Activated naive CD8-positive, alpha-beta T cell treated with anti-CD3 and anti-CD28 coated beads for 36 hours (primary cell): ENCODE measurements around the gene SORBS2. TPM values are rescaled to one million over a fixed set of nuclear protein-coding genes. Genes with fewer than 3 reads are reported as not detected.

Experiments used
- DNase-seq: peaks from one replicate; pipeline ENCODE4 v3.0.0; 2021
- H3K27ac Mint-ChIP-seq: one replicate; pipeline ENCODE4 v1.8.0; 2022; ENCODE audit warnings: mild to moderate bottlenecking, moderate library complexity, mixed read lengths
- H3K27me3 Mint-ChIP-seq: one replicate; pipeline ENCODE4 v1.8.0; 2022; ENCODE audit warnings: mild to moderate bottlenecking, mixed read lengths
- H3K36me3 Mint-ChIP-seq: one replicate; pipeline ENCODE4 v1.8.0; 2021; ENCODE audit warnings: mild to moderate bottlenecking, mixed read lengths
- H3K4me1 Mint-ChIP-seq: one replicate; pipeline ENCODE4 v1.8.0; 2021; ENCODE audit warnings: mixed read lengths
- H3K4me3 Mint-ChIP-seq: one replicate; pipeline ENCODE4 v1.8.0; 2022; ENCODE audit warnings: mild to moderate bottlenecking, moderate library complexity, mixed read lengths
- H3K9me3 Mint-ChIP-seq: one replicate; pipeline ENCODE4 v1.8.0; 2022; ENCODE audit warnings: mixed read lengths
- total RNA-seq, 2 experiments: library from RNA; stranded (reverse); gene quantifications; one replicate each; pipeline ENCODE4 v1.2.3, GENCODE V29; 2021

Gene SORBS2
- total RNA-seq, 2 experiments from 2014 or later: not detected

DNA sequence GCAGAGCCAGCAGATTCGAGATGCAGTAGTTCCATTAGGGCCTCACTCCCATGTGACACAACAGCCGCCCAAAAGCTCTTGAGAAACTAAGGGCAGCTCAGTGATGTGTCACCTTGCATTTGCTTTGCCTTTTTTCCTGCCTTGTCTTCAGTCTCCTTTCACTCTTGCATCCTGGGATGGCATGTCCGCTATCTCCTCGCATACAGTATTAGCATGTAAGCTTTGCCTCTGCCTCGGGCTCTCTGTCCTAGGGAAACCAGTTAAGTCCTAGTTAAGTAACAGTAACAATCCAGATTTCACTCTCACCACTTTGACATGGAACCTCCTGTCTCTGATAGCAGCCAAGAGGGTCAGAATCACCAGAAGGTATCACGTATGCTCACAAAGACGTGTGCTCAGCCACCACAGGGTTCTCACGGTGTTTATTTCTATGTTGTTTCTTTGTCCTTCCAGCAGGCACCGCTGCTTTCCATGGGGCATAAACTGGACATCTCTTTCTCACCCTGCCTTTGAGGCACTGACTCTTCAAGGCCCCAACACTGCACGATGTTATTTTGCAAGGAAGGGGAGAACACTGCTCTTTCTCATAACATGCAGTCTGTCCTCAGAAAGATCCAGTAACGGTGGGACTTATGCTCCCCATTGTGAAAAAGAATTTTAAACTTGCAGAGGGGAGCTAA is 26.7 kb upstream of the SORBS2 start:
- Mint-ChIP-seq H3K27me3 (peaks cover 5% of the 10 kb centered on the region), H3K9me3 (no peaks in the 10 kb centered on the region), H3K4me3 (no peak overlapping the region), H3K36me3 (no peaks in the 10 kb centered on the region), H3K27ac (no peak overlapping the region), H3K4me1 (no peaks in the 10 kb centered on the region)
- no peak for DNase-seq

DNA sequence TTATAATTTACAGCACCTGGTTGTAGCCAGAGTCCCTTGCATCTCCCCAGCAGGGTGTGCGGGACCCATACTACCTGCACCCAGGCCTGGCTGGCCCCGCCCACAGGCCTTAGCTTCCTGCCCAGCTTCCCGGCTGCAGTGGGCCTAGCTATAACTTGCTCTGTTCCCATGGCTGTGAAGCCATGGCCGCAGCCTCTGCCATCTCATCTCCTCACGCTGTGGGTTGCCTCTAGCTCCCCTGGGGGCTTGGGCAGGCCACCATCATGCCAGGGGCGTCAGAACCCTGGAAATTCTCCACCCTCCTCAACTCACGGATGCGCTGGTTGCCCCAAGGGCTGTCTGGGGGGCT is 26.1 kb upstream of the SORBS2 start:
- peaks cover 5% of the 10 kb centered on the region for H3K27me3 Mint-ChIP-seq
- H3K27ac Mint-ChIP-seq: no peak overlapping the region
- H3K9me3 Mint-ChIP-seq: no peaks in the 10 kb centered on the region
- H3K36me3 Mint-ChIP-seq: no peaks in the 10 kb centered on the region
- no peaks in the 10 kb centered on the region for H3K4me1 Mint-ChIP-seq
- DNase-seq: no peak
- H3K4me3 Mint-ChIP-seq: no peak overlapping the region

DNA sequence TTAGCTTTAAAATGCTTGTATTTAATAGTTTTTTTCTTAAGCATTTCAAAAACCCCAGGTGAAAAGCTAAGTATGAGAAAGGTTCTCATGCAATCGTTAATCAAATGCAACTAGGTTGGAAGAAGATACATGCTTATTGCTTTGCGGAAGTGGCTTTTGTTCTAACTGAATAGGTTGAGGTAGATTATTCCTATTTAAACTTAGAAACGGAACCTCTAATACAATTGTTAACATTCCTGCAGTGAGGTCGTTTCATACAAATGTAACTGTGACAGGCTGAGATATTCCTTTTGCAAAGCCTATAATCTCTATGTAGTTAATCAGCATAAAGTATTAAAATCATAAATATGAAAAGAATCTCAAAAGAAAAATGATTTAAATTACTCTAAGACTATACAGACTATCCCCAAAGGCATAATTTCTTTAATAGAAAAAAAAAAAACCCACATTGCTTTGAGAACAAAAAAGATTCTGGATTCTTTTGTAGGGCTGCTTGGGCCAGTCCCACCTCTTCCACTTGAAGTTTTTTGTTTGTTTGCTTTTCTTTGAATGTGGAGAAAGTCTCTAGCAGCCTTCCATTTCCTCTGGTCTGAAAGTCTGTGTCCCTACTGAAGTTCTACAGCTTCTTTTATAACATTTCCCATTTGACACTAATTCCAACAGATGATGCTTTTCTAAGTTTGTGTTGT is 25.6 kb upstream of the SORBS2 start:
- Mint-ChIP-seq H3K36me3 (no peaks in the 10 kb centered on the region), H3K27me3 (peaks cover 5% of the 10 kb centered on the region), H3K9me3 (no peaks in the 10 kb centered on the region), H3K4me1 (no peaks in the 10 kb centered on the region), H3K4me3 (no peak overlapping the region), H3K27ac (no peak overlapping the region)
- DNase-seq: no peak

DNA sequence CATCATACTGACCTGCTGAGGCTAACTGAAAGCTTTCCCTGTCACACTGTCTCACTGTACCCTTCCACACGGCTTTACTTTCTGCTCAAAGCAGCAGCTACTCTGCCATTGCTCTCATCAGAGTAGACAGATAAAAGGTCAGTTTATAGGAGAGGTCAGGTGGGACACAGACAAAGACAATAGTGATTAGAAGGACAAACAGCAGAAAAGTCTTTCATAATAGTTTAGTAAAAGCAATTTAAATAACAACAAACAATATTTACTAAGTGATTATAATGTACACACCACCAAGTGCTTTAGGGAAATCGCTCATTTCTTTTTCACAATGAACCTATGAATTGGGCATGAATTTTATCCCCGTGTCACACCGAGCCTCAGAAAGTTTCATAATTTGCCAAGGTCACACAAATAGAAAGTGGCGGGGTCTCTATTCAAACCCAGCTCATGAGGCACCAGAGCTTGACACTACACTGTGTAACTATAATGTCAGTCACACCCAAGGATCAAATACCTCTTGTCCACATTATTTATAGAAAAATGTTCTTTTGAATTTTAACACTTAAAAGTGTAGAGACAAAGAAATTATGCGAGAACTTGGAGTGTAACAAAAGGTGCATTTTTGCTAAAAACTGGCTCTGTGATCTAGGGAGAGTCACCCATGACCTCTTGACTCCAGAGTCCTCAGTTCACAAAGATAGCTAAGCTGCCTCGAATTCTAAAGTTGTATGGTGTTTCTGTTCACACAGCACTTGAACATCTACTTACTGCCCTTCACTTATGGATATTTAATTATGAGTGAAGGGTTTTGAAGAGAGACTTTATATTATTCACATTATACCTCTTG is 24.5 kb upstream of the SORBS2 start:
- no peak overlapping the region for H3K4me3 Mint-ChIP-seq
- DNase-seq: no peak
- H3K27ac Mint-ChIP-seq: no peak overlapping the region
- H3K27me3 Mint-ChIP-seq: peaks cover 5% of the 10 kb centered on the region
- H3K4me1 Mint-ChIP-seq: no peaks in the 10 kb centered on the region
- no peaks in the 10 kb centered on the region for H3K9me3 Mint-ChIP-seq
- H3K36me3 Mint-ChIP-seq: no peaks in the 10 kb centered on the region

DNA sequence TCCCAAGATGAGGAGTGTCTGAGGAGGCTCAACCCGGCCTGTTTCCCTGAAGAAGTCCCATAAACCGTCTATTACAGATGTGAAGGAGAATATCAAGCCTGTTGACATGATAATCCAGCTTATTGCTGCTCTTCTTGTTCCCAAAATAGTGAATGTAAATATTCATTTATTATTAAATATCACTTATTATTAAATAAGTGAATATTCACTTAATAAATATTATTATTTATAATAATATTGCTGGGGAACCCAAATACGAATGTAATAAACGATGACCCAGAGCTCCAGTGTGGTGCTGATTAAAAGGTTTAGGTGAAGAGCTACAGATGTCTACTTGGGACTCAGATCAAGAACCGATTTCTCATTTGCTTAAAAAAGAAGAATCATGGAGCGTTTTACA is 23.8 kb upstream of the SORBS2 start:
- H3K27ac Mint-ChIP-seq: no peak overlapping the region
- H3K4me3 Mint-ChIP-seq: no peak overlapping the region
- no peak for DNase-seq
- peaks cover 5% of the 10 kb centered on the region for H3K27me3 Mint-ChIP-seq
- H3K4me1 Mint-ChIP-seq: no peaks in the 10 kb centered on the region
- no peaks in the 10 kb centered on the region for H3K36me3 Mint-ChIP-seq
- H3K9me3 Mint-ChIP-seq: no peaks in the 10 kb centered on the region

DNA sequence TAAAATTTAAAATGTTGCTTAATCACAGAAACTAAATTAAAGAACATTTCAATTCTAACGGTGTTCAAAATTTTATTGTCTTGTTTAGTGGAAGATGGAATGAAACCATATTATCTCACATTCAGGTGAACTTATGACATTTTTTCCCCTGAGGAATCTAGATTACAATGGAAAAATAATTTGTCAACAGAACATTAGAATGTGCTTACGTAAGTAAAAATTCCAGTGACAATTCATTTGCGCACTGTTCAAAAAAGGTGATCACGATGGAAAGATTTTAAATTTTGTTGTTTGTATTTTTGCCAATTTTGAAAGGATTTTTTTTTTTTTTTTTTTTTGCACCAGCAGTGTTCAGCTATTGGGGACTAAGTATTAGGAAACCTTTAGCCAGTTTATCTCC is 23.3 kb upstream of the SORBS2 start:
- Mint-ChIP-seq H3K36me3 (no peaks in the 10 kb centered on the region), H3K9me3 (no peaks in the 10 kb centered on the region), H3K4me3 (no peak overlapping the region), H3K27me3 (peaks cover 5% of the 10 kb centered on the region), H3K4me1 (no peaks in the 10 kb centered on the region), H3K27ac (no peak overlapping the region)
- no peak for DNase-seq

DNA sequence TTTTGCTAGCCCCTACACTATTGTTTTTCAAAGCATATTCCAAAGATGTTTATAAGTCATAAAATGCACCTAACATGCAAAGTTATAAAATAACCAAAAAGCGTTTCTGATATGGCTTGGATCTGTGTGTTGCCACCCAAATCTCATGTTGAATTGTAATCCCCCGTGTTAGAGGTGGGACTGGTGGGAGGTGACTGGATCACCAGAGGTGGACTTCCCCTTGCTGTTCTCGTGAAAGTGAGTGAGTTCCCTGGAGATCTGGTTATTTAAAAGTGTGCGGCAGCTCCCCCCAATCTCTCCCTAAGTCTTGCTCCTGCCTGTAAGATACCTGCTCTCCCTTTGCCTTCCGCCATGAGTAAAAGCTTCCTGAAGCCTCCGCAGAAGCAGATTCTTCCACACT is 22.8 kb upstream of the SORBS2 start:
- Mint-ChIP-seq H3K9me3 (no peaks in the 10 kb centered on the region), H3K4me1 (no peaks in the 10 kb centered on the region)

DNA sequence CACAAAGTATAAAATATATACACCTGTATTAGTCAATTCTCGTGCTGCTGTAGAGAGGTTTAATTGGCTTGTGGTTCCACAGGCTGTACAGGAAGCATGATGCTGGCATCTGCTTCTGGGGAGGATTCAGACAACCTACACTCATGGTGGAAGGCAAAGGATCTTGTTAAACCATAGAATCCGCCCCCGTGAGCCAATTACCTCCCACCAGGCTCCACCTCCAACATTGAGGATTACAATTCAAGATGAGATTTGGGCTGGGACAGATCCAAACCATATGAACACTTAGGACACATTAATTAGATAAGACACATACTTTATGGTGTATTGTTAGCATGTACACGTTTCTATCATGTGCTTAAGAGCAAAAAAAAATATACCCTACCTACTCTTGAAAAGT is 22.1 kb upstream of the SORBS2 start:
- H3K4me1 Mint-ChIP-seq: no peaks in the 10 kb centered on the region
- peaks cover 5% of the 10 kb centered on the region for H3K27me3 Mint-ChIP-seq
- H3K9me3 Mint-ChIP-seq: no peaks in the 10 kb centered on the region
- no peaks in the 10 kb centered on the region for H3K36me3 Mint-ChIP-seq
- H3K4me3 Mint-ChIP-seq: no peak overlapping the region
- no peak for DNase-seq
- no peak overlapping the region for H3K27ac Mint-ChIP-seq

More for the DNA sequence above, 22.8 kb upstream of the SORBS2 start:
- Mint-ChIP-seq H3K36me3 (no peaks in the 10 kb centered on the region), H3K27ac (no peak overlapping the region), H3K4me3 (no peak overlapping the region), H3K27me3 (peaks cover 5% of the 10 kb centered on the region)
- DNase-seq: no peak

DNA sequence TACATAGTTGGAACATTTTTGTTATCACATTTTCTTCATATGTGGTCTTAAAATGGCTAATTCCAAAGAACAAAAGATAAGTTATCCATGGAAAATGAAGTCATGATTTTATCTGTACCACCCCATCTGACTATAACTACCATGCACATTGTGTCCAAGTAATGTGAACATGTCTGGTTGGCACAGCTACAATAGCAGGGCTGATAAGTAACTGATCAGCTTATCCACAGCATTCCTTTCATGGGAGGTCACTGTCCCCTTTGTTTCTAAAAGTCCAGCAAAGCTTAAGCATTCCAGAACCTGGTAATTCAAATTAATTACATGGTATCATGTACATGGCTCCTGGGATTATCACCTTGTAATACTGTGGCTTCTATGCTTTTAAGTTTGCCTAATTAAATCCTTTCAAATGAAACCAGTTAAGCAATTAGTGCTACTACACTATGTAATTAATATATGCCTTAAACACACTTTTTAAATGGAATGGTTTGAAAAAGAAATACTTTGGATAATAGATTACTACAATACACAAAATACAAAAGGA is 21.1 kb upstream of the SORBS2 start:
- no peaks in the 10 kb centered on the region for H3K4me1 Mint-ChIP-seq

DNA sequence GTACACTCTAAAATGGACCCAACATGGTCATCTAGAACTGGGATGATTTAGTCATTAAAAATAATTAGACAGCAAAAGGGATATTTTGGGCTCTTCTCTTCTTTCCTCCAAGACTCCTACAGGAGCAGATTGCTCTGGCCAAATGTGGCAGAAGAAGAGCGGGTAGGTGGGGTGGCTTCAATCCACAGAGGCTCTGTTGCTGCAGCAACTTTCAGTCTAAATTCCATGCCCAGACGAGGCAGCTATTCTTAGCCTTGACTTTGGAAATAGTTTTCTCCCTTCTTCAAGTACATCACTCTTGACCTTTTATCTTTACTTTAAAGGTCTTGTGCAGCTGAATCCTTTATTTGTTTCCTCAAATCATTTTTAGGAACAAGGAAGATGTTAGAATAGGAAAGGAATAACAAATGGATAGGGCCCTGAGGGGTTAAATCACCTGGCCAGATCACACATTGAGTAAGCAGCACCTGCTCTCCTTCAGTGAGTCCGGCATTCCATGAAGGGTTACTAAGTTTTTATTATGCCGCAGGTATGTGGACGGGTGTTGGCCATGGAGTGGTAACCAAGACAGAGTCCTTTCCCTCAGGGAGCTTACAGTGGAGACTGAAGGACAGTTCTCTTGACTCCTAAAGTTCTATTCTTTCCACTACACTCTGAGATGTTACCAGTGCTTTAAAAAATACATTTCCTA is 19.3 kb upstream of the SORBS2 start:
- no peak overlapping the region for H3K4me3 Mint-ChIP-seq
- H3K36me3 Mint-ChIP-seq: no peaks in the 10 kb centered on the region
- no peaks in the 10 kb centered on the region for H3K9me3 Mint-ChIP-seq
- DNase-seq: no peak
- H3K27ac Mint-ChIP-seq: no peak overlapping the region
- H3K4me1 Mint-ChIP-seq: no peaks in the 10 kb centered on the region
- no peaks in the 10 kb centered on the region for H3K27me3 Mint-ChIP-seq

More for the DNA sequence above, 21.1 kb upstream of the SORBS2 start:
- Mint-ChIP-seq H3K9me3 (no peaks in the 10 kb centered on the region), H3K4me3 (no peak overlapping the region), H3K27me3 (peaks cover 5% of the 10 kb centered on the region), H3K36me3 (no peaks in the 10 kb centered on the region), H3K27ac (no peak overlapping the region)
- no peak for DNase-seq

DNA sequence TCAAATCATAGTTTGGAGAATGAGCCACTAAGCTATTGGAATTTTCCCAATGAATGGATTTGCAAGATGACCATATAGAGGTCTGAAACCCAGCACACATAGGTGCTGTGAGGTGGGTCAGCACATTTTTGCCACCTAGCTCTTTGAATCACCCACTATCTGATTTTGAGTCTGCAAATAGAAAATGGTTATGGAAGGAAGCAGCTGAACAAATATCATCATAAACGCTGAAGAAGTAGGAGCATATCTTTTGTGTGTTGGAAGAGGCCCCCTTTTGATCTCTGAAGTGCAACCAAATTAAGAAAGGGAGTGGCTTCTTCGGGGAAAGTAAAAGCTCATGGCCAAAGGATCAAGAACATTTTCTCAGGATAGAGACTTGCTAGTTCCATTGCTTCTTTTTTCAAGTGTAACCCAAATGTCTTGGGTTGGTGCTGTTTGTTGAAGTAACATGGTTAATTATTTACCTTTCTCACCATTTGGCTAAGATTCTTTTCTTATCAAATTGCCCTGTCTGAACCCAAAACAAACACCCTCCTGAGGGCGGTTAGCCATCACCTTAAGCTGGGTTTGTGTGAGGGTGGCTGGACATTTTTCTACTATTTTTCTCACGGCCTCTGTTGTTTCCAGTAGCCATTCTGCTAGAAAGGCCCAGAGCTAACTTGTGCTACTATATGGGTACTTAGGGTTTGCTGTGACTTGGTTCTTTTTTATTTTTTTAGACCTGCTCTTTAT is 18.4 kb upstream of the SORBS2 start:
- no peak overlapping the region for H3K27ac Mint-ChIP-seq
- H3K27me3 Mint-ChIP-seq: no peaks in the 10 kb centered on the region
- no peaks in the 10 kb centered on the region for H3K9me3 Mint-ChIP-seq
- H3K36me3 Mint-ChIP-seq: no peaks in the 10 kb centered on the region
- DNase-seq: no peak
- H3K4me3 Mint-ChIP-seq: no peak overlapping the region
- H3K4me1 Mint-ChIP-seq: no peaks in the 10 kb centered on the region

DNA sequence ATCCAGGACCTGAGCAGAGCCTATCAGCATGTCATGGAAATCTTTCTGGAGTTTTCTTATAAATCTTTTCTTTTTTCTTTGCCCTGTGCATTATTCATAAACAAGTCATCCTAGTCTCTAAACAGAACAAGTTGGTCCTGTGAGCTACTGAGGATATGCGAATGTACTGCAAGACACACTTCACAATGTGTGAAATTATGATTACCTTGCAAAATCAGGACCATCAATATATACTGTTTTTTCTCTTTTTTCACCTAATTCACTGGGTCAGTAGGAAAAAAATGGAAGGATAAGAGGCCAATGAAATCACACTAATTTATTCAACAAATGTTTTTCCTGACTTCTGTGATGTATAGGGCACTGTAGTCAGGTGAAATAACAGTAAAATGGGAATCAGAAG is 14.4 kb upstream of the SORBS2 start:
- Mint-ChIP-seq H3K4me3 (no peak overlapping the region), H3K9me3 (no peaks in the 10 kb centered on the region), H3K36me3 (no peaks in the 10 kb centered on the region), H3K27me3 (no peaks in the 10 kb centered on the region), H3K27ac (no peak overlapping the region), H3K4me1 (no peaks in the 10 kb centered on the region)
- no peak for DNase-seq

DNA sequence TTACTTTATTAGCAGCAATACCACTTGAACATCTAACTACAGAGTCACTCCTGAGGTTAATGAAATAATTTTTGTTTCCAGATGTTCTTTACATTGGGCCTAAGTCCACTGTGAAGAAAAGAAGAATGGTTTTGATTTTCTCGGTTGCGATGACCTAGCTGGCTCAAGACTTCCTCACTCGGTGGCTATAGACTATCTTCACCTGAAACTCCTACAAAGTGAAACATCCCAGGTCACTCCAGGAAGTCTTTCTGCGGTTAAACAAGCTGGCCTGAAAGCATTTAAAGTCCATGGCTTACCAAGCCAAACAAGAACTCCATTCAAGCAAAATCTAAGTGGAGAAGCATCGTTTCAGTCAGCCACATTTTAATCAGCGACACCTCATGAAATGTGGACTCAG is 13.7 kb upstream of the SORBS2 start:
- Mint-ChIP-seq H3K9me3 (no peaks in the 10 kb centered on the region), H3K4me1 (no peaks in the 10 kb centered on the region), H3K27me3 (no peaks in the 10 kb centered on the region), H3K36me3 (no peaks in the 10 kb centered on the region), H3K4me3 (no peak overlapping the region), H3K27ac (no peak overlapping the region)
- no peak for DNase-seq

DNA sequence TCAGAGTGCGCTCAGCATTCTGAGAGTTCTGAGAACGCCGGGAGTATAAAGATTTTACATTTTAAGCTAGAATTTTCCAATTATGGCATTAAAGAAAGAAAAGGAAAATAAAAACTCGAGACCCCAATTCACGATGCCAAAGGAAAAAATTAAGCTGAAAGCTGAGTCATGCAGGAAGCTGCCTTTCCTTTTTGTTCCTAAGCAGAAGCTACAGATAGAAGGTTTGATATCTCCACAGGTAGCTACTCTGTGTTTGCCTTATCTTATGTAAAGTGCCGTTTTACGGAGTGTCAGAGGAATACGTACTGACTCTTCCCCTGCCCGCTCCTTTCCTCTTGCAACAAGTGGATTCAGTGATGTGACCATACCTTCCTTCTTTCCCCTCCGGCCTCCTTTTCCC is 10.8 kb upstream of the SORBS2 start:
- Mint-ChIP-seq H3K9me3 (no peaks in the 10 kb centered on the region), H3K27ac (no peak overlapping the region), H3K27me3 (no peaks in the 10 kb centered on the region), H3K36me3 (no peaks in the 10 kb centered on the region), H3K4me3 (no peak overlapping the region), H3K4me1 (no peaks in the 10 kb centered on the region)
- no peak for DNase-seq
